Hepatocyte (in vitro differentiated cells): Measurements from ENCODE around the gene RAP1A.

Source experiments
- CTCF ChIP-seq: fragments of 200-600 bp; sonication (generic); IDR thresholded peaks from 2 replicates; pipeline ENCODE4 v1.5.1; 2016; ENCODE audit warnings: antibody characterized with exemption, mild to moderate bottlenecking; ENCODE audit not compliant: poor library complexity
- EZH2 ChIP-seq: fragments of 200-600 bp; sonication (generic); IDR thresholded peaks from 2 replicates; pipeline ENCODE4 v1.6.1; 2016; ENCODE audit warnings: antibody characterized with exemption, mild to moderate bottlenecking, borderline replicate concordance

- TF ChIP-seq CTCF (no peak), EZH2 (no peak)
Measured at GRCh38 chr1:111672331-111672730, 52.7 kb downstream of the RAP1A start.
